AG04449 (cell line): ENCODE results near the gene OR52E8.

ENCODE experiments used
- CTCF ChIA-PET: fragments of 350-600 bp; formaldehyde crosslinking; extraction: SDS; loops from one replicate; lab custom pipeline; 2021; ENCODE audit warnings: antibody characterized with exemption; lab: Yijun Ruan, JAX
- POLR2A ChIA-PET: fragments of 400-600, 350-600 bp; formaldehyde crosslinking; extraction: SDS; loops from one replicate; lab custom pipeline; 2020; ENCODE audit warnings: antibody characterized with exemption, inconsistent platforms; lab: Yijun Ruan, JAX
- DNase-seq: peaks from one replicate; pipeline ENCODE4 v3.0.0-alpha.2; 2010; ENCODE audit warnings: low read depth, low spot score
- H3K4me3 ChIP-seq: 2 replicates; pipeline ENCODE4 v1.5.1; 2011; ENCODE audit warnings: low read depth, mild to moderate bottlenecking, control low read depth, low read length
- TF ChIP-seq, protein P1 (sequence below): IDR thresholded peaks from one replicate; pipeline ENCODE4 v1.5.1; 2011; ENCODE audit warnings: mild to moderate bottlenecking, moderate library complexity, low read length, control low read depth, inconsistent platforms; ENCODE audit not compliant: insufficient read depth; ENCODE audit errors: missing control alignments

Gene OR52E8

DNA sequence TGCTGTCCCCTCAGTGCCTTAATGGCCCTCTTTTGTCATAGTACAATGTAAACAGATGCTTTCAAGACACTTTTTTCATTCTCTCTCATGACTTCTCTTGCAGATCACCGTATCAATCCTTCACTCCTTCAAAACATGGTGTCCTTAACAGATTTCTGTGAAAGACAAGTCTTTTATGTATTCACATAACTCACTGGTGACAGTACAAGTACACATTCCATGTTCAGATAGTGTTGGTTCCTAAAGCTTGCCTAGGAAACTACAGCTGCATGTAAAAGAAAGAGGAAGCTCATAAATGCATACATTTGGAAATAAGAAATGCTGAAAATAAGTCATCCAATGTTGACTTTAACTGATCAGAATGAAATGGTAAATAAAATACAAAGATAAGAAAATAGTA lies 10.8 kb downstream of the OR52E8 start:
- POLR2A ChIA-PET: no interaction called here
- CTCF ChIA-PET: no interaction called here
- H3K4me3 ChIP-seq: no peak overlapping the region
- TF ChIP-seq, protein P1, sequence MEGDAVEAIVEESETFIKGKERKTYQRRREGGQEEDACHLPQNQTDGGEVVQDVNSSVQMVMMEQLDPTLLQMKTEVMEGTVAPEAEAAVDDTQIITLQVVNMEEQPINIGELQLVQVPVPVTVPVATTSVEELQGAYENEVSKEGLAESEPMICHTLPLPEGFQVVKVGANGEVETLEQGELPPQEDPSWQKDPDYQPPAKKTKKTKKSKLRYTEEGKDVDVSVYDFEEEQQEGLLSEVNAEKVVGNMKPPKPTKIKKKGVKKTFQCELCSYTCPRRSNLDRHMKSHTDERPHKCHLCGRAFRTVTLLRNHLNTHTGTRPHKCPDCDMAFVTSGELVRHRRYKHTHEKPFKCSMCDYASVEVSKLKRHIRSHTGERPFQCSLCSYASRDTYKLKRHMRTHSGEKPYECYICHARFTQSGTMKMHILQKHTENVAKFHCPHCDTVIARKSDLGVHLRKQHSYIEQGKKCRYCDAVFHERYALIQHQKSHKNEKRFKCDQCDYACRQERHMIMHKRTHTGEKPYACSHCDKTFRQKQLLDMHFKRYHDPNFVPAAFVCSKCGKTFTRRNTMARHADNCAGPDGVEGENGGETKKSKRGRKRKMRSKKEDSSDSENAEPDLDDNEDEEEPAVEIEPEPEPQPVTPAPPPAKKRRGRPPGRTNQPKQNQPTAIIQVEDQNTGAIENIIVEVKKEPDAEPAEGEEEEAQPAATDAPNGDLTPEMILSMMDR: no peak
- no peak for DNase-seq

DNA sequence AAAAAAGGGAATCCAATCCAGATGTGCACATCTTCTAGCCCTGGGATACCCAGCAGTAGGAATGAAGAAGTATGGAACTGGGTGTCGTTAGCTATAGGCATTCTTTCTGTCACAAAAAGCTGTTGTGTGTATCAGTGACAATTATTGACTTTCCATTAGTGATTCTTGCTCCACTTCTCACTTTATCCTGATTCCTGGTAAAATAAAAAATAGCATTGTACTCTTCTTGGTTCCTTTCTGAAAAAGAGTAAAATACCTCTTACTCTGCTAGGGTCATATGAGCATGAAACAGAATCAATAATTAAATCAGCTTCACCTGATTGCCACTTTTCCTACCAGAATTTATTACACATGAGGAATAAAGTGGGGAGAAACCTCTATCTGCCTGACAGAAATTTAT lies 15.7 kb downstream of the OR52E8 start, which contains the start of gene OR52E6:
Gene OR52E6, minus strand, starts transcription at position 101 of the 400 bp plus-strand sequence. Its CDS starts 0 bp downstream, at position 101.
- ChIA-PET POLR2A (no interaction called here), CTCF (no interaction called here)
- H3K4me3 ChIP-seq: no peak within 1 kb of the TSS
- DNase-seq: no peak
- TF ChIP-seq, protein P1: no peak

DNA sequence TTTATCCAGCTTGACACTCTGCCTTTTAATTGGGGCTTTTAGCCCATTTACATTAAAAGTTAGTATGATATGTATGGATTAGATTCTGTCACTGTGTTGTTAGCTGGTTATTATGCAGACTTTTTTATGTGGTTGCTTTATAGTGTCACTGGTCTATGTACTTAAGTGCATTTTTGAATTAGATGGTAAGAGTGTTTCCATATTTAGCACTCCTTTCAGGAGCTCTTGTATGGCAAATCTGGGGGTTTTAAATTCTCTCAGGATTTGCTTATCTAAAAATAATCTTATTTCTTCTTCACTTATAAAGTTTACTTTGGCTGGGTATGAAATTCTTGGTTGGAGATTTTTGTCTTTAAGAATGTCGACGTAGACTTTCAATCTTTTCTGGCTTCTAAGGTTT lies 19.8 kb downstream of the OR52E8 start:
- no peak for DNase-seq
- TF ChIP-seq, protein P1: no peak
- ChIA-PET CTCF (no interaction called here), POLR2A (no interaction called here)
- H3K4me3 ChIP-seq: no peak overlapping the region

DNA sequence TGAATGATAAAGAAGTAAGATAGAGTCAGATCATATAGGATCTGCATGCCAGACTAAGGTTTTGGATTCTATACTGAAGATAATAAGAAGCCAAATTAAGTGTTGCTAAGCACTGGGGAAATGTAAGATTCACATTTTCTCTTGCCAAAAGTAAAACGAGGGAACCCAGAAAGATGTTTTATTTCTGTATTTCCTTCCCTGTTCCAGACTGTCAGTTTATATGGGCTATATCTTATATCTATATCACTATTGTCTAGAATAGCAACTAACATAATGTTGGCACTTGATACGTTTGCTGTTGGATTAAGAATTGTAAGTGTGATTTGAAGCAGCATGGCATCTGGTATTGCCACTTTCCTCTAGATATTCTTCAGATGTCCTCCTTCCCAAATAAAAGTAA lies 24.0 kb downstream of the OR52E8 start:
- DNase-seq: no peak
- TF ChIP-seq, protein P1: no peak
- POLR2A ChIA-PET: no interaction called here
- CTCF ChIA-PET: no interaction called here
- H3K4me3 ChIP-seq: no peak overlapping the region

DNA sequence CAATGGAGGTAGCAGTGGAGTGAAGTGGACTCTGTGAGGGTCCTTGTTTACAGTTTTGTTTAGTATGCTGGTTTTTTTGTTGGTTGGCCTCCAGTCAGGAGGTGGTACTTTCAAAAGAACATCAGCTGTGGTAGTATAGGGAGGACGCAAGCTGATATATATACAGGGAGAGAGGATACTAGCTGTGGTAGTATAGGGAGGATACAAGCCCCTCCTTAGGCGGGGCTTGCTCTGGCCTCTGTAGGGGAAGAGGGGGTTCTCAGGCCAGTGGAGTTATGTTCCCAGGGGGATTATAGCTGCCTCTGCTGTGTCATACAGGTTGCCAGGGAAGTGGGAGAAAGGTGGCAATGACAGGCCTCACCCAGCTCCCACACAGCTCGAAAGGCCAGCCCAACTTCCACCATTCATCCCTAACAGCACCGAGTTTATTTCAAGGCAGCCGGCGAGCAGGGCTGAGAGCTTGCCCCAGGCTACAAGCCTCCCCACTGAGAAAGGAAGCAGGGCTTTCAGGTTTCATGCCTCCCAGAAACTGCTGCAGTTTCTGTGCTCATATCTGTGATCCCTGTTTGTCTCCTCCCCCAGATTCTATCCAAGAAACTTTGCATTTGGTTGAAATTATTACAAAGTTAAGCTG lies 26.2 kb downstream of the OR52E8 start:
- ChIA-PET POLR2A (no interaction called here), CTCF (no interaction called here)
- no peak overlapping the region for H3K4me3 ChIP-seq
- no peak for DNase-seq
- TF ChIP-seq, protein P1: no peak

DNA sequence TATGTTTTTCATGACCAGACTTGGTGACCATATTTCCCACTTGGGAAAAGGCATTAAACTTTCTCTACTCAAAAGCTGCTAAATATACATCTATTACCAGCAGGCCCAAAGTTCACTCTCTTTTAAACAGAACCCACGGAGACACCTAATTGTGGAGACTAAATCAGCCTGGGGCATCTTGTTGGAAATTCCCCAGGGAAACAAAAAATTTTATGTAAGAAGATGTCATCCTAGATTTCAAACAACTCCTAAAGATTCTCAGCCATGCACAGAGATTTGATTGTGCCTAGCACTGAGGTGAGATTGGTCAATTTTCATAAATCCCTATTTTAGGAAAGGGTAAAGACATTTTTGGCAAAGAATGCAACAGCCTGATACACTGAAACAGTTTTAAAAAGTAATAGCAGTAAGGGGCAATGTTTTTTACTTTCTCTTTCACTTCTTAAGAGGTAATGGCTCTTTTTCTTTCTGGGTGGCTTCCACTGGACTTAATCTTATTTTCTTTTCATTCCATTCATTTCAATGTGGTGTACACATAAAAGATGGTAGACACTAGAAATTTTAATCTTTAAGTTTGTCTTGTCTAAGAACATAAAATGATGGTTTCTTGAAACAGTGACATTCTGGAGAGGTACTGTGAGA lies 39.1 kb downstream of the OR52E8 start:
- TF ChIP-seq, protein P1: no peak
- no peak overlapping the region for H3K4me3 ChIP-seq
- no peak for DNase-seq
- ChIA-PET POLR2A (no interaction called here), CTCF (no interaction called here)
